Tongue (tissue), 2 donors: ENCODE results near the gene PDE11A. TPM values are rescaled to one million over a fixed set of nuclear protein-coding genes. Genes with fewer than 3 reads are reported as not detected.
"Not testable (repeated sequence)": the region's sequence is repeated elsewhere in the genome, so short reads cannot be mapped to it uniquely, and the experiment has no call there.

Source experiments
- DNase-seq: peaks from one replicate; pipeline ENCODE4 v3.0.0-alpha.2; 2015
- total RNA-seq: library from RNA; depleted of rRNA; stranded (reverse); fragments of >200 nt; gene quantifications from one replicate; pipeline ENCODE4 v1.2.3, GENCODE V29; 2014

PDE11A gene
- total RNA-seq, 1 donor from 2014 or later = 0.51 TPM

DNA sequence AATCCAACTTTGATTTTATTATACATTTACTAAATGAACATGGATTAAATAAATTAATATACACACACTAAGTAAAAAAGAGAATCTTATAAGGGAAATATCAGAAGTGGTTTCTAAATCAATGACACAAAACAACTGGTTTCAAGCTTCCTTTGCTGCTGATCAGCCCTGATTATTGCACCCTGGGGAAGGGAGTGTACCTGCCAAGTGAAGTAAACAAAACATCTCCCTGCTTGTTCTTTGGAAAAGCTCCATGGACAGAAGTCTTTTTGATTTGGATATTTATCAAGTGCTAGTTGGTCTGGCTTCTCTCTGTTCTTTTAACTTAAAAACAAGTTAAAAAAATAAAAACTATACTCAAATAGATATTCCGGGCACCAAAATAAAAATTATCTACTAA is 190.1 kb downstream of the PDE11A start:
- DNase-seq = no peak

DNA sequence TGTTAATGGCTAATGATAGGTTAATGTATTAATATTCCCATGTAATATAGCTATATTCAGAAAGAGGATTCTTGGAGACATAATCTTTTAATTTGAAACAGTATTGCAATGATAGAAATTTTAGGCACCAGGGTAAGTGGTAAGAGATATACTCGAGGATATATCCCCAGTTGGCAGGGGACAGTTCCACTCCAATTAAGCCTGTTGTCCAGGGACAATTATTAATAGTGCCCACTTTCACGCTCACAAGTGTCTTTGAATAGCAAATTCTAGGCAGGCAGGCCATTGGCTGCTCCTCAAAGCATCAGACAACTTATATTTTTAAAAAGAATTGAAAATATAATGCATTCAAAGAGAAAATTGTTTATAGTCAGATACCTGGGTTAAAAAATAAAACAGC is 190.7 kb downstream of the PDE11A start:
- DNase-seq = no peak

DNA sequence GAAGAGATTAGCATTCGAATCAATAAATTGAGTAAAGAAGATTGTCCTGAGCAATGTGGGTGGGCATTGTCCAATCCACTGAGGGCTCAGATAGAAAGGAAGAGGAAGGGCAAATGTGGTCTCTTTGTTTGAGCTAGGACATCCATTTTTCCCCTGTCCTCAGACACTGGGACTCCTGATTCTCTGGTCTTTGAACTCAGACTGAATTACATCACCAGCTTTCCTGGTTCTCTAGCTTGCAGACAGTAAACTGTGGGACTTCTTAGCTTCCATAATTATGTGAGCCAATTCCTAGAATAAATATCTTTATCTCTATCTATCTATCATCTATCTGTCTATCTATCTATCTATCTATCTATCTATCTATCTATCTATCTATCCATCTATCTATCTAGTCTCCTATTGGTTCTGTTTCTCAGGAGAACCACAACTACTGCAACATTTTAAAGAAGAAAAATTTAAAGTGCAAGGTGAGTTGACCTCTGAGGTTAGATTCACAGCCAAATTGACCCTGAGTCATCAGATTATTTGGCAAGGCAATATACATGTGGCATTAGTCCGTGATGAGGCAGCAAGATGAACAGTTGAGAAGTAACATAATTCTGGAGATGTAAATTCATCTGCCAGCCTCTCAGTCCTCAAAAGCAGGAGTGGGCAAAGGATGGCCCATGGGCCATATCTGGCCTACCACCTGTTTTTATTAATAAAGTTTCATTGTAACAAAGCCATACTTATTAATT is 191.4 kb downstream of the PDE11A start:
- no peak for DNase-seq

DNA sequence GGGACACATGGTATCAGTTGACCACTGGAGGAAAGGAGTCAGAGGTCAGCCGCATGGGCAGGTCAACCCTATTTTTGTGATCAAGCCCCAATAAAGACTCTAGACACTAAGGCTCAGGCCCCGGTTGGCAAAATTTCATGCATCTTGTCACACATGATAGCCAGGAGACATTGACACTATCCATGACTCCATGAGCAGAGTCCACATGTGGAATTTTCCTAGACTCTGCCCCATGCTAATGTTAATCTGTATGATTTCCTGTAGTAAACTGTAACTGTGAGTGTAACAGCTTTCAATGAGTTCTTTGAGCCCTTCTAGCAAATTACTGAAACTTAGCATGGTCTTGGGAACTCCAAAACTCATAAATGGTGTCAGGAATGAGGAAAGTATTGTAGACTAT is 192.3 kb downstream of the PDE11A start:
- DNase-seq = no peak

DNA sequence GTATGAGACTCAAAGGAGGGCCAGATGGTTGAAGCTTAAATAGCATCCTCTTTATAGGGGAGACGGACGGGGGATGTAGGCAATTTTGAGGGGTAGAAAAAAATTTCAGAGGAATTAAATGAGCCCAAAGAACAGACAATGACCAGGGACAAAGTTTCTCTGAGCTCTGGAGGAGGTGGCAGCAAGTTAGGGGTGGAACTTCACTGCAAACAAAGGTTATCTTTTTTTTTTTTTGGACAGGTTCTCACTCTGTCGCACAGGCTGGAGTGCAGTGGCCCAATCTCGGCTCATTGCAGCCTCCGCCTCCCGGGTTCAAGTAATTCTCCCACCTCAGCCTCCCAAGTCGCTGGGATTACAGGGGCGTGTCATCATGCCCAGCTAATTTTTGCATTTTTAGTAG is 195.6 kb downstream of the PDE11A start:
- no peak for DNase-seq

DNA sequence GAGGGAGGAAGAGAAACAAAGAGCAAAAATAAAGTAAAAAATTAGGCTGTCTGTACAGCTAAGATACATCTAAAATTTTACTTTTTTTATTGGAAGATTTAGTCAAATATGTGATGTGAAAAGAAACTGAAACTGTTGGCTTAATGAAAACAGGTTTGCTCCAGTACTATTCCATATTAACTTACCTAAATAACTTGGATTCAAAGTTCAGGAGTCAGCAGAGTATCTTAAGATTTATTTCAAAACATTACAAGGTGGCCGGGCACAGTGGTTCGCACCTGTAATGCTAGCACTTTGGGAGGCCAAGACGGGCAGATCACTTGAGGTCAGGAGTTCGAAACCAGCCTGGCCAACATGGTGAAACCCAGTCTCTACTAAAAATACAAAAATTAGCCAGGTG is 197.9 kb downstream of the PDE11A start:
- no peak for DNase-seq

DNA sequence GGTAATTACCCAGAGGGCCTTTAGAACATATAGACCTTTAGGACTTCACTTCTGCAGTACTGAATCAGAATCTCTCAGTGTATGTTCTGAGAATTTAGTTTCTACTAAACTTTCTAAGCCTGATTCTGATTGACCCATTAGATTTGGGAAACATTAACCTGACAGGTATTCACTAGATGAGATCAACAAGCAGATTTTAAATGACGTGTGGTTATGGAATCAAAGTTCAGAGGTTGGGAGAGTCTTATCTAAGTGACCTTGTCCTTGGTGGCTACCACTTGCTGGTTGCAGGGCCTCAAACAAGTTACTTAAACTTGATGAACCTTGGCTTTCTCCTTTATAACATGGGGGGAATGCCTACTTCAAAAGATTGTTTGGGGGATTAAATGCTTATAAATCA is 198.7 kb downstream of the PDE11A start:
- DNase-seq = no peak

DNA sequence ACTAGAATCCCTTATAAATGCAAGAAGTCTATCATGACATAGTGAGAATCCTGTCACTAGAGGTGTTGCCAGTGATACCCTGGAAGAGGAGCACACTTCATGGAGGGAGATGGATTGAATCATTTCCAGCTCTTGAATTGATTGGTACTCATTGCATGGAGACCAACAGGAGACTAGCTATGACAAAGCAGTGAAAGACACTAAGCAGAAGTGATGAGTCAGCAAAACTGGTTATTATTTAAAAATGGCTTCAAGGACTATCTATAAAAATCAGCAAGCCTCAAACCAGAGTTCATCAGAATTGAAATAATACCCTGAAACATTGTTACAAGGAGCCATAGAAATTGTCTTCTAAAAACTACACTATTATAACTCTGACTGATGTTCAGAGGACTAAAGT is 200.3 kb downstream of the PDE11A start:
- DNase-seq = no peak

DNA sequence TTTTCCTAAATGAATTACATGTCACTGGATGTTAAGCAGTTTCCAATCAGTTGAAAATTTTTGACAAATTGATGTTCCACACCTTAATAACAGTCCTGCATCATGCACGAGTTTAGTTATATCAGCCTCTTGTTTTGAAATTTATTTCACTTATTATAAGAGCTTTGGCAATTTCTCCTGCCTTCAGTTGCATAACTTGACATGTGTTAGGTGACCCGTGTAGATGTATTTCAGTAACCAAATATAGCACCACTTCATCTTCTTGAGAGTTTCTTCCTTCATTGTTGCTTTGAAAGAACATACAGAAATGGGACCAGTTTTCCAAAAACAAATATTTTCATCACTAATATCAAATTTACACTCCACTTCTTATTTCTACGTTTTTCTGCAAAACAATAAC is 202.7 kb downstream of the PDE11A start:
- no peak for DNase-seq

DNA sequence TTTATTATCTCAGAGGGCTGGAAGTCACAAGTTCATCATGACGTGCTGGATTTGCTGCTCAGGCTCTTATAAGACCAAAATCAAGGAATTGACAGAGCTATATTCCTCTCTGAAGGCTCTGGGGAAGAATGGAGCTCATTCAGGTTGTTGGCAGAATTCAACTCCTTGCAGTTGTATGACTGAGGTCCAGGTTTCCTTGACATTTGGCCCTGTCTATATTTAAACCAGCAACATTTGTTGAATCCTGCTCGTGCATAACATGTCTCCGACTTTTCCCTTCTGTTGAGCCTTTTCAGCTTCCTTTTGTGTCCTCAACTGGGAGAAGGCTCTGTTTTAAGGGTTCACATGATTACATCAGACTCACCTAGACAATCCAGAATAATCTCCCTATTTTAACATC is 203.4 kb downstream of the PDE11A start:
- DNase-seq = no peak

DNA sequence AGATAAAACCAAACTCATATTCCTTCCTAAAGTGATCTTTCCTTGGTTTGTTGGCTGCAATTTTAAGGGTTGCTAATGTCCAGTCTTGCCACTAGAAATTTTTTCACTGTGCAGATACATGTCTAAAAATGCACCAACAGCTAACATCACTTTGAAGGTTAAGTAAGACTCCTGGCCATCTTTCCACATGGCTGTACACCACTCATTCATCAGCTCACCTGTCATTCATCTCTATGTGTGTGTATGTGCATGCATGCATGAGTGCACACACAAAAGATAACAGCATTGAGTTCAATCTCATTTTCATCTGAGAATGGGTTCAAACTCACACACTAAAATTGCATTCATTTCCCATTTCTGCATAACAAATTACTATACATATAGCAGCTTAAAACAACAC is 203.8 kb downstream of the PDE11A start:
- no peak for DNase-seq

DNA sequence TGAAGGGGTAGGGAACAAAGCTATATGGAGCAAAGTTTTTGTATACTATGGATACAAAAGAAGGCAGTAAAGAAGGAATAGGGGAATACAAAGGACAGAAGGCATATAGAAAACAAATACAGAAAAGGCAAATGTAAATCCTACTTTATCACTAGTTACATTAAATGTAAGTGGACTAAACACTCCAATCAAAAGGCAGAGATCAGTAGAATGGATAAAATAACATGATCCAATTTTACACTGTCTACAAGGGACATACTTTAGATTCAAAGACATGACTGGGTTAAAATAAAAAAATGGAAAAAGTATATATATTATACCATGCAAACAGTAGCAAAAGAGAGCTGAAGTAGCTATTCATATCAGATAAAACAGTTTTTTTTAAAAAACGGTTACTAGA is 215.0 kb downstream of the PDE11A start:
- no peak for DNase-seq

DNA sequence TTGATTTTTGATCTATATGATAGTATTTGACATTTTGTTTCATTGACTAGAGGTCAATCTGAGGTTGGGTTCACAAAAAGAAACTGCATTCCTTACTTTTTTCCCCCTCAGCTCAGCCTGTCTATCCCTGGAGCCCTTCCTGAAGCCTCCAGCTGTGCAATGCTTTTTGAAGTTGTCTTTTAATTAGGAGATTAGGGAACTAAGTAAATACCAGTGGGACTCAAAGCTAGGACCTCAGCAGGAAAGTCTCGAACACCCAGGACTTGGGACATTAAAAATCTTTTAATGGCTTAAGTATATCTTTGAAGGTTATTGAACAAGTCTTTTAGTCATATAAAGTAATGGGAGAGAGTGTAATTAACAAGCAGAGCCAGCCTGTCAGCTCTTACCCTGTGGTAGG is 220.2 kb downstream of the PDE11A start:
- DNase-seq = no peak

DNA sequence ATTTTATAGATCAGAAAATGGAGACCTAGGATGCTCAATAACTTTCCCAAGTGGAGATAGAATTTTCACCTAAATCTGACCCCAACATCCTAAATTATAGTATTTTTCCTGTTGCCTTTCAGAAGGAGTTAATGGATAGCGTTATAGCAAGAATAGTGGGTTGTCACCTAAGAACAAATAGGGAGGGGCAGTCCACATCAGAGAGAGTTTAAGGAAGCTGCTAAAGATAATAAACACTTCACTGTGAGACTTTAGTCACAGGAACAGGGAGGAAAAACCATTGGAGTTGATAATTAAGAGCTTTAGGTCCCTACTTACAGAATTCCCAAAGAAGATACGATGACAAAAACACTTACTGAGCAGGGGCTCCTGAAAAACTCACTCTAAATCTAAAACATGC is 229.4 kb downstream of the PDE11A start:
- no peak for DNase-seq

DNA sequence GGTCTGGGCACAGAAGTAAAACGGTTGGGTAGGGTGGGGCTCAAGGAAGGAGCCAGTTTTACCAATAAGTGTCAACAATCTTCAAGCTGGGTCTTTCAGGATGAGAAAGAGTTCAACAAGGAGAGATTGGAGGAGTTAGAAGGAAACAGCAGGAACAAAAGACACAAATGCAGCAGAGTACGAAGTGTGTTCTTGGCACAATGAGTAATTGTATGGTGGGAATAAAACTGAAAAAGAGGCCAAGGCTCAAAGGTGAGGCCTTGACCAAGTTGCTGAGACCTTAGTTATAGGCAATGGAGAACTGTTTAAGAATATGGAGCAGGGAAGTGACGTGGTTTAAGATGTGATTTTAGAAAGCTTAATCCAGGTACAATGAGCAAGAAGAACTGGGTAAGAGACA is 230.3 kb downstream of the PDE11A start:
- DNase-seq = no peak

DNA sequence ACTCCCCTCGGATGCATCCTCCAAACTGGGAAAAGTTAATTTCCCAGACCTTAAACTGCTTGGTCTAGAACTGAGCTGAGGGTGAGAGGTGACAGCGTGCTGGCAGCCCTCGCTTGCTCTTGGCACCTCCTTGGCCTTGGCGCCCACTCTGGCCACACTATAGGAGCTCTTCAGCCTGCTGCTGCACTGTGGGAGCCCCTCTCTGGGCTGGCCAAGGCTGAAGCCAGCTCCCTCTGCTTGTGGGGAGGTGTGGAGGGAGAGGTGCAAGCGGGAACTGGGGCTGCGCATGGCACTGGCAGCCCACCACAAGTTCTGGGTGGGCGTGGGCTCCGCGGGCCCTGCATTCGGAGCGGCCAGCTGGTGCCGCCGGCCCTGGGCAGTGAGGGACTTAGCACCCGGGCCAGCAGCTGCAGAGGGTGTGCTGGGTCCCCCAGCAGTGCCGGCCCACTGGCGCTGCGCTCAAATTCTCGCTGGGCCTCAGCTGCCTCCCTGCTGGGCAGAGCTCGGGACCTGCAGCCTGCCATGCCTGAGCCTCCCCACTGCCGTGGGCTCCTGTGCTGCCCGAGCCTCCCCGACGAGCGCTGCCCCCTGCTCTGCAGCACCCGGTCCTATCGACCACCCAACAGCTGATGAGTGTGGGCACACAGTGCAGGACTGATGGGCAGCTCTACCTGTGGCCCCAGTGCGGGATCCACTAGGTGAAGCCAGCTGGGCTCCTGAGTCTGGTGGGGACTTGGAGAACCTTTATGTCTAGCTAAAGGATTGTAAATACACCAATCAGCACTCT is 237.0 kb downstream of the PDE11A start:
- DNase-seq = not testable (repeated sequence)

DNA sequence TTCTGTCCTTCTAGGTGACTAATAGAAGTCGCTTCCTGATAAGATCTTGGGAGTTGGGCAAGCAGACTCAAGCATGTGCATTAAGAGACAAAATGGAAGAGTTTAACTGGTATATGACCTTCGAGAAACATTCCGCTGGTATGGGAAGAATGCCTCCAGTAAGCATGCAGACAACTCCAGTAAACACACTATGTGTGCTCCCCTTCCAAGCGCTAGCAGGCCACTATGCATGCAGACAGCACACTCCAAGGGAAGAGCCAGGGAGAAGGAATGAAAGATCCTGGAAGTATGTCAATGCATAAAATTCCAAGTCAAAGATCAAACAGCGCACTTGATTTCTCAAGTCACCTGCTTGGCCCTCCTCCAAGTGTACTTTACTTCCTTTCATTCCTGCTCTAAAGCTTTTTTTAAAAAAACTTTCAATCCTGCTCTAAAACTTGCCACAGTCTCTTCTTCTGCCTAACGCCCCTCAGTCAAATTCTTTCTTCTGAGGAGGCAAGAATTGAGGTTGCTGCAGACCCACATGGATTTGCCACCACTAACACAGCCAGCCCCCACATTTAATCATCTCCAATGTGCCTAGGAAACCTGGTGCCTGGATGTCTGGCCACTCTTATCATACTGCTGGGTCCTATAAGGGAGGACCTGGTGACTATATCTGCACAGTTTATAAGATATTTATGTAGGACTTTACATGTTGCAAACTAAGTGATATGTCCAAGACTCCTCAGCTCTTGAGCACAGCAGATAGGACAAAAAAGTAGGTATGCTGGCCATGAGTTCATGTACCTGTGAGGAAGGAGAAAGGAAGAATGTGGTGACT is 239.8 kb downstream of the PDE11A start:
- DNase-seq = no peak

DNA sequence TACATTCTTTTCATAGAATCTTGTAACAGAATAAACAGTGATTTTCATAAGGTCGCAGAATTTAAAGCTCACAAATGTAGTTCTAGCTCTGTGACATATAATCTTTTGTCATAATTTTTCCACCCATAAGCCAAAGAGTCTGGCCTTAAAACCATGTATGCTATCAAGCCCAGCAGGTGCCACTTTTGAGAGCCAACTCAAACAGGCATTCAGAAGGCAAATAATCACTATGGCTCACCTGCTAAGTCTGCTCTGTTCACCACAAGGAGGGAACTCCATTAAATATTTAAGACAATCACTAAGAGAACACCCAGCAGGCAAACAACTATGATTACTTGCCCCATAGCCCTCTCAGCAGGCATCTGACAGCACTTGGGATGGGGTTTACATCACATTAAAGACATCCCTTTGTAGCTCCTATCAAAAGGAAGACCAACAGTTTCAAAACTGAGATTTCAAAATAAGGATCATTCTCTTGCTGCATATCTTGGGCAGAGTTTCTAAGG is 241.6 kb downstream of the PDE11A start:
- no peak for DNase-seq

DNA sequence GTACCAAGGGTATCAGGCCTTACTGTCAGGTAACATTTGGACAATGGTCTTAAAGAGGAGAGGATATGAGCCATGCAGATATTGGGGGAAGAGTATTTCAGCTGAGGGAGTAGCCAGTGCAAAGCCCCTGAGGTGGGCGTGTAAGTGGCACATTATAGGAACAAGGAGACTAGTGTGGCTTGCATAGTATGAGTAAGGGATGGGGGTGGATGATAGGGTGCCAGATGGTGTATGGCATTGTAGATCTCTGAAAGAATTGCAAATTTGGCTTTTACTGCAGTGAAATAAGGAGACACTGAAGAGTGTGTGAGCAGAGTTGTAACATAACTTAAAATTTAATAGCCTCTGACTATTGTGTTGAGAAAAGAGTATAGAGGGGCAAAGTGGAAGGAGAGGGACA is 244.0 kb downstream of the PDE11A start:
- DNase-seq = no peak

DNA sequence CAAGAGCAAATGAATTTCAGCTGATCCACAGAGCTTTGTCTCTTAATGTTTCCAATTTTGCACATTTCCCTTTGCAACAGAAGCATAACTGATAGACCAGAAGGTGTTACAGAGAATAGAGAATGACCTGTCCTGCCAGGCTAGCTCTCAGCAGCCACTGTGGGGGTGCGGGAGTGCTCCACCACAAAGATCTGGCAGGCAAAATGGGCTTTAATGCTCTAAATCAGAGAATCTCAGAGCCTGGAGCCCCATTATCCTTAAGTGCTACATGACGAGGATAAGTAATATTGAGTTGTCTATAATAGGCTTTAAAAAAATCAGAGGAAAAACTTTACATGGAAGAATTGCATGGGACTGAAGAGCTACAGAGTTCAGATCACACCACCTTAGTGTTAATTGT is 245.7 kb downstream of the PDE11A start:
- DNase-seq = no peak

DNA sequence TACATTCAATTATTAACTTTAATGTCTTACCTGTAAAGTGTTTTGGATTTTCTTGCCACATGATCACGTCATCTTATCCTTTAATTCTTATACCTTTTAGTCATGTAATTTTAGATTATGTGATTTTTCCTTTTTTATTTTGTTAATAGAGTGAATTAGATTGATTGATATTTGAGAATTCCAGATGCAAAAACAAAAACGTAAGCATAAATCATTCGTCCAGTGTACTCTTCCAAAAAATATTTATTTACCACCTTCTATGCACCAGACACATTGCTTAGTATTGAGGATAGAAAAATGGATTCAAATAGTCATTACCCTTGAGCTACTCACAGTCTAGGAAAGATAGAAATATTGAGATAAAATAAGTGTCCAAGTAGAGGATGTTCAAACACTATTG is 249.6 kb downstream of the PDE11A start:
- no peak for DNase-seq

DNA sequence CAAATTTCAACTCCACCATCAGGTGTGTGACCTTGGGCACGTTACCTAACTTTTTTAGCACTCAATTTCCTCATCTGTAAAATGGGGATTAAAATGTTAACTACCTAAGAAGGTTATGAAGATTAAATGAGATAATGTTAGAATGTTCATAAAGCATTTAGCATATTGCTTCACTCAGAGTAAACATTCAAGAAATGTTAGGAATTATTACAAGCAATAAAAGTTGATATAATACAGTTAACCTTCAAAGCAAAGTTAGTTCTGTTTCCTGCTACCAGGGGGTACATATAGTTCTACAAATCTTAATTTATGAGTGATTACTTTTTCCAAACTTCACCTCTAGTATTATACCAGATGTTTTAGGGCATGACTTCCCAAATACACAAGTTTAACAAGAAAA is 254.2 kb downstream of the PDE11A start:
- no peak for DNase-seq

DNA sequence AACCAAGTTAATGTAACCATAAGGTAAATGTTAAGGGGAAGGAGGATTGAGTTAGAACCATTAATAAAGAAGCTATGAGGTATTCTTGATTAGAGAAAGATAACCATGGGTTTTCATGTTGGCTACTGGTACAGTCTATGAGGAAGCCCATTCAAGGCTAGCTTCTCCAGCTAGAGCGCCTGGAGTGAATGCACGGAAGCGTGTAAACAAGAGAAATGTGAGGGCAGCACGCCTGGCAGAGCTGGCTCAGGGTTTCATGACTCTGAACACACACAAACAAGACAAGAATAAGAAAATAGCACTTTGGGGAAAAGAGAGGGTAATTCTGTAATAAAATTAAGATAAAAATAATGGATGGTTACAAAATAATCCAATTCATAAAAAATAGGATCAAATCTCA is 255.3 kb downstream of the PDE11A start:
- no peak for DNase-seq
